SK-N-SH (cell line): Measurements from ENCODE around the gene VCAN. TPM values are rescaled to one million over a fixed set of nuclear protein-coding genes. Genes with fewer than 3 reads are reported as not detected.

Experiments
- CTCF ChIA-PET: fragments of 300-600, 350-600 bp; formaldehyde crosslinking; extraction: SDS; loops from one replicate; lab custom pipeline; 2021; lab: Yijun Ruan, JAX
- POLR2A ChIA-PET: fragments of 350-600 bp; sonication (Branson Sonifier 250); formaldehyde crosslinking; extraction: SDS; loops from one replicate; lab custom pipeline; 2020; ENCODE audit warnings: antibody characterized with exemption, inconsistent platforms; lab: Yijun Ruan, JAX
- DNase-seq: peaks from one replicate; pipeline ENCODE4 v3.0.0; 2012
- H2AFZ ChIP-seq: fragments of 200-600 bp; sonication (generic); 2 replicates; pipeline ENCODE4 v1.8.1; 2016; ENCODE audit warnings: antibody characterized with exemption, mild to moderate bottlenecking, low read depth
- H3F3A ChIP-seq: fragments of 200-600 bp; sonication (generic); replicated peaks from 2 replicates; pipeline ENCODE3; 2016; ENCODE audit warnings: antibody characterized with exemption, mild to moderate bottlenecking; ENCODE audit not compliant: insufficient read depth
- H3K27ac ChIP-seq, 2 experiments: fragments of 200-500 bp in 1 of 2; fragments of 200-600 bp in 1 of 2; sonication (Bioruptor generic) in 1 of 2; sonication (generic), shearing (Covaris generic) in 1 of 2; 2 replicates each; pipeline versions ENCODE4 v1.5.1 to v1.6.1; 2014 to 2016; ENCODE audit warnings: low read depth in 2 of 2, inconsistent platforms in 1 of 2, low read length in 1 of 2, mild to moderate bottlenecking in 1 of 2, mixed read lengths in 1 of 2
- H3K27me3 ChIP-seq: fragments of 200-600 bp; sonication (generic), shearing (Covaris generic); 2 replicates; pipeline ENCODE4 v1.6.1; 2016; ENCODE audit warnings: mixed run types; ENCODE audit not compliant: insufficient read depth
- H3K36me3 ChIP-seq, 2 experiments: fragments of 200-500 bp in 1 of 2; fragments of 200-600 bp in 1 of 2; sonication (Bioruptor generic) in 1 of 2; sonication (generic) in 1 of 2; replicated peaks in 1 of 2; 2 replicates each; pipeline versions ENCODE3 to v1.5.1; 2014 to 2016; ENCODE audit warnings: low read length in 1 of 2, mild to moderate bottlenecking in 1 of 2; ENCODE audit not compliant: insufficient read depth in 2 of 2, control insufficient read depth in 1 of 2
- H3K4me1 ChIP-seq, 2 experiments: fragments of 200-500 bp in 1 of 2; fragments of 200-600 bp in 1 of 2; sonication (Bioruptor generic) in 1 of 2; sonication (generic), shearing (Covaris generic) in 1 of 2; 2 replicates each; pipeline versions ENCODE4 v1.5.1 to v1.6.1; 2014 to 2016; ENCODE audit warnings: low read depth in 1 of 2, low read length in 1 of 2, mixed run types in 1 of 2; ENCODE audit not compliant: insufficient read depth in 2 of 2, control insufficient read depth in 1 of 2
- H3K4me2 ChIP-seq: fragments of 200-600 bp; sonication (generic), shearing (Covaris generic); 2 replicates; pipeline ENCODE4 v1.6.1; 2017; ENCODE audit warnings: mixed run types
- H3K4me3 ChIP-seq, 2 experiments: fragments of 200-500 bp in 1 of 2; fragments of 200-600 bp in 1 of 2; sonication (Bioruptor generic) in 1 of 2; sonication (generic), shearing (Covaris generic) in 1 of 2; 2 replicates each; pipeline versions ENCODE4 v1.5.1 to v1.8.1; 2014 to 2016; ENCODE audit warnings: low read depth in 2 of 2, inconsistent platforms in 1 of 2, low read length in 1 of 2, mild to moderate bottlenecking in 1 of 2, mixed read lengths in 1 of 2, moderate library complexity in 1 of 2
- H3K79me2 ChIP-seq: fragments of 200-600 bp; sonication (generic); 2 replicates; pipeline ENCODE4 v1.8.1; 2017; ENCODE audit warnings: mild to moderate bottlenecking; ENCODE audit not compliant: insufficient read depth
- H3K9ac ChIP-seq: fragments of 200-600 bp; sonication (generic); 2 replicates; pipeline ENCODE4 v1.6.1; 2017; ENCODE audit warnings: mixed run types
- H3K9me2 ChIP-seq: fragments of 200-600 bp; sonication (generic); 2 replicates; pipeline ENCODE4 v1.6.1; 2017; ENCODE audit warnings: mixed run types
- H3K9me3 ChIP-seq: fragments of 200-600 bp; sonication (generic); 2 replicates; pipeline ENCODE4 v1.6.1; 2017; ENCODE audit warnings: mixed run types, mild to moderate bottlenecking, moderate library complexity
- H4K20me1 ChIP-seq: fragments of 200-600 bp; sonication (generic); 2 replicates; pipeline ENCODE4 v1.6.1; 2017; ENCODE audit warnings: mild to moderate bottlenecking, mixed run types; ENCODE audit not compliant: insufficient read depth
- CHD2 ChIP-seq: fragments of 150-350 bp; IDR thresholded peaks from 2 replicates; pipeline ENCODE4 v1.6.1; 2018; ENCODE audit warnings: low read length; ENCODE audit not compliant: partially characterized antibody
- CTCF ChIP-seq: fragments of 200-600 bp; sonication (generic); IDR thresholded peaks from 2 replicates; pipeline ENCODE4 v1.6.1; 2017; ENCODE audit warnings: antibody characterized with exemption, mild to moderate bottlenecking, moderate library complexity
- ELF1 ChIP-seq: IDR thresholded peaks from 2 replicates; pipeline ENCODE4 v1.4.0; 2012
- EZH2phosphoT487 ChIP-seq: fragments of 200-600 bp; sonication (generic); IDR thresholded peaks from 2 replicates; pipeline ENCODE4 v1.6.1; 2017; ENCODE audit warnings: low read depth, mixed run types, mild to moderate bottlenecking, antibody characterized with exemption, moderate library complexity, borderline replicate concordance
- GABPA ChIP-seq: IDR thresholded peaks from 2 replicates; pipeline ENCODE4 v1.4.0; 2012; ENCODE audit warnings: low read depth, mild to moderate bottlenecking
- GATA2 ChIP-seq: sonication (generic); formaldehyde crosslinking; IDR thresholded peaks from 2 replicates; pipeline ENCODE4 v1.5.0; 2020; ENCODE audit warnings: mild to moderate bottlenecking, missing genetic modification reagents
- MXI1 ChIP-seq: IDR thresholded peaks from 2 replicates; pipeline ENCODE4 v1.6.1; 2012; ENCODE audit warnings: mild to moderate bottlenecking, low read depth, low read length, improper control_type of control experiment
- POLR2AphosphoS5 ChIP-seq: IDR thresholded peaks from 2 replicates; pipeline ENCODE4 v1.6.1; 2012; ENCODE audit warnings: low read depth, low read length
- RCOR1 ChIP-seq: fragments of 150-350 bp; IDR thresholded peaks from 2 replicates; pipeline ENCODE4 v1.6.1; 2017; ENCODE audit warnings: antibody characterized with exemption, low read length
- RXRA ChIP-seq: IDR thresholded peaks from 2 replicates; pipeline ENCODE4 v1.4.0; 2012; ENCODE audit warnings: low read depth, mild to moderate bottlenecking, borderline replicate concordance
- SIN3A ChIP-seq: IDR thresholded peaks from 2 replicates; pipeline ENCODE4 v1.6.1; 2012; ENCODE audit warnings: low read depth, mild to moderate bottlenecking, low read length, moderate library complexity, borderline replicate concordance
- SMC3 ChIP-seq: IDR thresholded peaks from 2 replicates; pipeline ENCODE4 v1.6.1; 2012; ENCODE audit warnings: low read depth, low read length, improper control_type of control experiment
- USF1 ChIP-seq: IDR thresholded peaks from 2 replicates; pipeline ENCODE4 v1.4.0; 2012; ENCODE audit warnings: low read depth, borderline replicate concordance
- WGBS: methylation state at CpG from one replicate; pipeline ENCODE4 v1.1.6; 2017; ENCODE audit warnings: low lambda C conversion rate; 5-methylcytosine and 5-hydroxymethylcytosine counted together
- polyA plus RNA-seq, 3 experiments: library from polyadenylated mRNA; depleted of rRNA; stranded (reverse); fragments of >200 nt; gene quantifications; 2 replicates each; pipeline ENCODE4 v1.2.3, GENCODE V29; 2012
- TF ChIP-seq, protein P1 (sequence below): IDR thresholded peaks from 2 replicates; pipeline ENCODE4 v1.4.0; 2012; ENCODE audit warnings: low read depth, borderline replicate concordance
- TF ChIP-seq, protein P2 (sequence below): IDR thresholded peaks from 2 replicates; pipeline ENCODE4; 2012

Gene VCAN
- polyA plus RNA-seq, 1 of the 3 experiments (the other 2 are of a cell fraction): 142 TPM

- TF ChIP-seq ELF1 (no peak), GATA2 (CRISPR knock-in tag) (no peak), USF1 (no peak), CTCF (no peak), POLR2AphosphoS5 (no peak), CHD2 (no peak), SIN3A (no peak), RXRA (no peak), RCOR1 (no peak), EZH2phosphoT487 (no peak), MXI1 (no peak), SMC3 (no peak), GABPA (no peak)
- TF ChIP-seq, protein P1, sequence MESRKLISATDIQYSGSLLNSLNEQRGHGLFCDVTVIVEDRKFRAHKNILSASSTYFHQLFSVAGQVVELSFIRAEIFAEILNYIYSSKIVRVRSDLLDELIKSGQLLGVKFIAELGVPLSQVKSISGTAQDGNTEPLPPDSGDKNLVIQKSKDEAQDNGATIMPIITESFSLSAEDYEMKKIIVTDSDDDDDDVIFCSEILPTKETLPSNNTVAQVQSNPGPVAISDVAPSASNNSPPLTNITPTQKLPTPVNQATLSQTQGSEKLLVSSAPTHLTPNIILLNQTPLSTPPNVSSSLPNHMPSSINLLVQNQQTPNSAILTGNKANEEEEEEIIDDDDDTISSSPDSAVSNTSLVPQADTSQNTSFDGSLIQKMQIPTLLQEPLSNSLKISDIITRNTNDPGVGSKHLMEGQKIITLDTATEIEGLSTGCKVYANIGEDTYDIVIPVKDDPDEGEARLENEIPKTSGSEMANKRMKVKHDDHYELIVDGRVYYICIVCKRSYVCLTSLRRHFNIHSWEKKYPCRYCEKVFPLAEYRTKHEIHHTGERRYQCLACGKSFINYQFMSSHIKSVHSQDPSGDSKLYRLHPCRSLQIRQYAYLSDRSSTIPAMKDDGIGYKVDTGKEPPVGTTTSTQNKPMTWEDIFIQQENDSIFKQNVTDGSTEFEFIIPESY: no peak
- TF ChIP-seq, protein P2, sequence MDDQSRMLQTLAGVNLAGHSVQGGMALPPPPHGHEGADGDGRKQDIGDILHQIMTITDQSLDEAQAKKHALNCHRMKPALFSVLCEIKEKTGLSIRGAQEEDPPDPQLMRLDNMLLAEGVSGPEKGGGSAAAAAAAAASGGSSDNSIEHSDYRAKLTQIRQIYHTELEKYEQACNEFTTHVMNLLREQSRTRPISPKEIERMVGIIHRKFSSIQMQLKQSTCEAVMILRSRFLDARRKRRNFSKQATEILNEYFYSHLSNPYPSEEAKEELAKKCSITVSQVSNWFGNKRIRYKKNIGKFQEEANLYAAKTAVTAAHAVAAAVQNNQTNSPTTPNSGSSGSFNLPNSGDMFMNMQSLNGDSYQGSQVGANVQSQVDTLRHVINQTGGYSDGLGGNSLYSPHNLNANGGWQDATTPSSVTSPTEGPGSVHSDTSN: no peak
- no peaks in the 10 kb centered on the region for H3K9me3 ChIP-seq
- DNase-seq: no peak
- no peak overlapping the region for H3K9ac ChIP-seq
- no peaks in the 10 kb centered on the region; a peak in 1 of 4 replicates for H3K4me1 ChIP-seq
- peaks cover 25 to 71% of the 10 kb centered on the region in 2 experiments for H3K36me3 ChIP-seq
- H3K27ac ChIP-seq: 0 out of 4 replicates have a peak overlapping the region, but pooled peaks of 1 of the 2 experiments have one; percentile 1
- no peak overlapping the region for H3K4me3 ChIP-seq
- no peaks in the 10 kb centered on the region for H3K9me2 ChIP-seq
- H2AFZ ChIP-seq: no peak overlapping the region
- no peaks in the 10 kb centered on the region for H3K27me3 ChIP-seq
- ChIA-PET POLR2A (no interaction called here), CTCF (no interaction called here)
- no peak overlapping the region for H3K4me2 ChIP-seq
- WGBS: 82% methylated on average over 4 of the region's 4 CpGs
- peaks cover 31% of the 10 kb centered on the region; the same call in 1 of the 2 replicates for H3K79me2 ChIP-seq
- H4K20me1 ChIP-seq: no peaks in the 10 kb centered on the region
- peaks cover 30% of the 10 kb centered on the region for H3F3A ChIP-seq
Measured at GRCh38 chr5:83527722-83528438, 56.3 kb downstream of the VCAN start.
